ENCODE data around the gene FNIP1.
"Not testable (repeated sequence)": the region's sequence is repeated elsewhere in the genome, so short reads cannot be mapped to it uniquely, and the experiment has no call there.

GRCh38 chr5:131778141-131778540 lies 18.7 kb downstream of the FNIP1 start:
- TF ChIP-seq, protein P1, sequence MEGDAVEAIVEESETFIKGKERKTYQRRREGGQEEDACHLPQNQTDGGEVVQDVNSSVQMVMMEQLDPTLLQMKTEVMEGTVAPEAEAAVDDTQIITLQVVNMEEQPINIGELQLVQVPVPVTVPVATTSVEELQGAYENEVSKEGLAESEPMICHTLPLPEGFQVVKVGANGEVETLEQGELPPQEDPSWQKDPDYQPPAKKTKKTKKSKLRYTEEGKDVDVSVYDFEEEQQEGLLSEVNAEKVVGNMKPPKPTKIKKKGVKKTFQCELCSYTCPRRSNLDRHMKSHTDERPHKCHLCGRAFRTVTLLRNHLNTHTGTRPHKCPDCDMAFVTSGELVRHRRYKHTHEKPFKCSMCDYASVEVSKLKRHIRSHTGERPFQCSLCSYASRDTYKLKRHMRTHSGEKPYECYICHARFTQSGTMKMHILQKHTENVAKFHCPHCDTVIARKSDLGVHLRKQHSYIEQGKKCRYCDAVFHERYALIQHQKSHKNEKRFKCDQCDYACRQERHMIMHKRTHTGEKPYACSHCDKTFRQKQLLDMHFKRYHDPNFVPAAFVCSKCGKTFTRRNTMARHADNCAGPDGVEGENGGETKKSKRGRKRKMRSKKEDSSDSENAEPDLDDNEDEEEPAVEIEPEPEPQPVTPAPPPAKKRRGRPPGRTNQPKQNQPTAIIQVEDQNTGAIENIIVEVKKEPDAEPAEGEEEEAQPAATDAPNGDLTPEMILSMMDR (IDR thresholded peaks at IDR 0.05), result not testable (repeated sequence)
- not testable (repeated sequence) for TF ChIP-seq POLR2A, EP300 (IDR thresholded peaks at IDR 0.05)
